CD4-positive, alpha-beta T cell treated with Interleukin-21 for 1 hour (primary cell): ENCODE measurements around the gene MS4A13.
"Not testable (repeated sequence)": the region's sequence is repeated elsewhere in the genome, so short reads cannot be mapped to it uniquely, and the experiment has no call there.

ENCODE experiments used
- DNase-seq: peaks from one replicate; pipeline ENCODE4 v3.0.0-alpha.2; 2020

The MS4A13 gene

DNA sequence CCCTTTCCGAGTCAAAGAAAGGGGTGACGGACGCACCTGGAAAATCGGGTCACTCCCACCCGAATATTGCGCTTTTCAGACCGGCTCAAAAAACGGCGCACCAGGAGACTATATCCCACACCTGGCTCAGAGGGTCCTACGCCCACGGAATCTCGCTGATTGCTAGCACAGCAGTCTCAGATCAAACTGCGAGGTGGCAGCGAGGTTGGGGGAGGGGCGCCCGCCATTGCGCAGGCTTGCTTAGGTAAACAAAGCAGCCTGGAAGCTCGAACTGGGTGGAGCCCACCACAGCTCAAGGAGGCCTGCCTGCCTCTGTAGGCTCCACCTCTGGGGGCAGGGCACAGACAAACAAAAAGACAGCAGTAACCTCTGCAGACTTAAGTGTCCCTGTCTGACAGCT, 17.2 kb downstream of the MS4A13 start:
- not testable (repeated sequence) for DNase-seq

DNA sequence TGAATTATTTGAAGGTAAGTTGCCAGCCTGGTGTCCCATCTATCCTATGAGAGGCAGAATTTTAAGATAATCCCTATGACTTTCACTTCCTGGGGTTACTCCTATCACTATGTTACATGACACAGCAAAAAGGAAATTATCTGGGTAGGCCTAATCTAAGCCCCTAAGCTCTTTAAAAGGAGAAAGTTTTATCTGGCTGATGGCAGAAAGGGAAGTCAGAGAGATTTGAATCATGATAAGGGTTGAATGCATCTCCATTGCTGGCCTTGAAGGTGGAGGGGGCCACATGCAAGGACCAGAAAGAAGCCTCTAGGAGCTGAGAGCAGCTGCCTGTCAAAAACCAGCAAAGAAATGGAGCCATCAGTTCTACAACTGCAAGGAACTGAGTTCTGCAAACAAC, 23.4 kb downstream of the MS4A13 start:
- not testable (repeated sequence) for DNase-seq

DNA sequence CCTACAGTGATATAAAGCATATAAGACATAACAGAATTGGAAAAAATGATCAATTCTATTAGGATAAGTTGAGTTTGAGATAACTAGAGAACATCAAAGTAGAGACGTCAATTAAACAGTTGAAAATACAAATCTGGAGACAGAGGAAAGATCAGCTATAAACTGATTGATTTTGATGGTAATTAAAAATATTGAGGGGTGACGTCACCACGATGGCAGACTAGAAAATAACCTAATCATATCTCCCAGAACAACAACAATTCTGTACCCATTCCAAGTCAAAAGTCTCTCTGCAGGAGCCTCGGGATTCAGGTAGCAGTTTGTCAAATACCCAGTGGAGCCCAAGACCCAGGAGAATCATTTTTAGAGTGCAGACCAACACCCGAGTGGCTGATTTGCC, 28.9 kb downstream of the MS4A13 start:
- no peak for DNase-seq

DNA sequence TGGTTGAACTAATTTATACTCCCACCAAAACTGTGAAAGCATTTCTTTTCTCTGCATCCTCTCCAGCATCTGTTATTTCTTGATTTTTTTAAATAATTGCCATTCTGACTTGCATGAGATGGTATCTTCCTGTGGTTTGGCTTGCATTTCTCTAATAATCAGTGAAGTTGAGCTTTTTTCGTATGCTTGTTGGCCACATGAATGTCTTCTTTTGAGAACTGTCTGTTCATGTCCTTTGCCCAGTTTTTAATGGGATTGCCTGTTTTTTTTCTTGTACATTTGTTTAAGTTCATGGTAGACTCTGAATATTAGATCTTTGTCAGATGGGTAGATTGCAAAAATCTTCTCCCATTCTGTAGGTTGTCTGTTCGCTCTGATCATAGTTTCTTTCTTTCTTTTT, 46.1 kb downstream of the MS4A13 start:
- no peak for DNase-seq

DNA sequence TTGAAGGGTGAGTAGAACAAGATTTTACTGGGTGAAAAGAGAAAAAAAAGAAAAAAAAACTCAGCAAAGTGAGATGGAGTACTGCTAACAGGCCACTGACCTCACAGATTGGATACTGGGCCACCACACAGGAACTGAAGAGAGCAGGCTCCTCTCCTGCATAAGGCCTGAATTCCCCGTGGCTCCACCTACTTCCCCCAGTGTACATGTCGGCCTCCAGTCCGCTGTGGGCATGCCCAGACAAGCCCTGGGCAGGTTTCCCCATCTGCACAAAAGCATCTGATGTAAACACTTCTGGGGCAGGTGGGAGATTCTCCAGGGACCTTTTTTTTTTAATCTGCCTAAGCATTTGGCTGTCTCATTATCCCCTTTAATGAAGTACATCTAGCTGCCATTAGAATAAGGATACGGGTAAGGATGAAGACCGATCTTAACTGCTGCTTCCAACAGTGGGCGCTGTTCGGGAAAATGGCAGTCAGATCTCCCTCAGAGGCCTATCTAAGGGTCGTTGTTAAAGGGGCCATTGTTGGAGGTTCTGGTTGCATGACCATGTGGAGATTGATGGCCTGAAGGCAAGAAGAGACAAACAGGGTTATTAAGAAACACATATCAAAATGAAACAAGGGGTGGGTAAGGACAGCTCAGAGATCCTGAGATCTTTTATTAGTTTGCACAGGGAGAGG, 48.5 kb downstream of the MS4A13 start:
- DNase-seq, result no peak

DNA sequence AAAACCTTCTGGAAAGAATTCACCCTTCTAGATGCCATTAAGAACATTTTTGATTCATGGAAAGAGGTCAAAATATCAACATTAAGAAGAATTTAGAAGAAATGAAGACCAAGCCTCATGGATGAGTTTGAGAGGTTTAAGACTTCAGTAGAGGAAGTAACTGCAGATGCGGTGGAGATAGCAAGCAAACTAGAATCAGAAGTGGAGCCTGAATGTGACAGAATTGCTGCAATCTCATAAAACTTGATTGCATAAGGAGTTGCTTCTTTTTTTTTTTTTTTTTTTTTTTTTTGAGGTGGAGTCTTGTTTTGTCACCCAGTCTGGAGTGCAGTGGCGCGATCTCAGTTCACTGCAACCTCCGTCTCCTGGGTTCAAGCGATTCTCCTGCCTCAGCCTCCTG, 51.6 kb downstream of the MS4A13 start:
- DNase-seq, result no peak

DNA sequence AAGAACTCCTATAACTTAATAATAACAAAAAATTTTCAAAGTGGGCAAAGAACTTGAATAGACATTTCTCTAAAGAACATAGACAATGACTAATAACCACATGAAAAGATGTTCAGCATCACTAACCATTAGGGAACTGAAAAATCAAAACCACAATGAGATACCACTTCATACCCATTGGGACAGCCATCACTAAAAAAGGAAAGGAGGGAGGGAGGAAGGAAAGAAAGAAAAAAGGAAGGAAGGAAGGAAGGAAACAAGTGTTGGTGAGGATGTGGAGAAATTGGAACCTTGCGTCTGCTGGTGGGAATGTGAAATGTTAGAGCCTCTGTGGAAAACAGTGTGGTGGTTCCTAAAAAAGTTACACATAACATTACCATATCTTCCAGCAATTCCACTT, 55.8 kb downstream of the MS4A13 start:
- DNase-seq, result no peak

DNA sequence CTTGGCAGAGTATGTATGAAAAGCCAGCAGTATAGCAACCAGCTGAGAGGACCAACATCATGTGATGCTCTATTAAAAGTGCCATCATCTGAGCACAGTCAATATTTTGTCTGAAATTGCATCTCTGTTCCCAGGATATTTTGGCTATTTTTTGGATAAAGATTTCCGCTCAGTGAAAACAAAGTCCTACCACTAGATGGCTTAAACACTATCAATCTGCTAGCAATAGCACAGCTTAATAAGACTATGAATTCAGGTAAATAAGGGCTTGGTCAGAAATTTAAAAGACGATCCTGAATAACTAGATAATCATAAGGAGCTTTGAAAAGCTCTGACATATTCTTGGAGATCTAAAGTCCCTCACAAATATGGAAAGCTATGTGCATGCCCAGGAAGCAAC, 74.4 kb downstream of the MS4A13 start:
- no peak for DNase-seq
